NCI-H748 (cell line): ENCODE results near the gene GLT8D2.

ENCODE experiments used
- DNase-seq: peaks from one replicate; lab custom pipeline; 2025; ENCODE audit not compliant: unreplicated experiment; lab: John Stamatoyannopoulos, UW

Gene GLT8D2

GRCh38 chr12:104003596-104003995, 46.4 kb downstream of the GLT8D2 start:
- no peak for DNase-seq

- no peak for DNase-seq
These were observed 47.3 kb downstream of the GLT8D2 start for GRCh38 chr12:104002686-104003085.

GRCh38 chr12:104000807-104001434, 49.1 kb downstream of the GLT8D2 start:
- DNase-seq, result no peak

- DNase-seq, result no peak
These were observed 51.0 kb downstream of the GLT8D2 start for GRCh38 chr12:103998976-103999375.

GRCh38 chr12:103997286-103997900, 52.6 kb downstream of the GLT8D2 start:
- DNase-seq, result no peak

GRCh38 chr12:103996595-103996994, 53.4 kb downstream of the GLT8D2 start:
- DNase-seq, result no peak

- no peak for DNase-seq
These were observed 55.8 kb downstream of the GLT8D2 start for GRCh38 chr12:103994235-103994634.

GRCh38 chr12:103986829-103987228, 63.2 kb downstream of the GLT8D2 start:
- DNase-seq, result peak; percentile 9

GRCh38 chr12:103978384-103978982, 71.5 kb downstream of the GLT8D2 start:
- DNase-seq, result no peak

GRCh38 chr12:103975368-103975767, 74.6 kb downstream of the GLT8D2 start:
- DNase-seq, result no peak

GRCh38 chr12:103973909-103974308, 76.1 kb downstream of the GLT8D2 start:
- no peak for DNase-seq

- no peak for DNase-seq
These were observed 80.6 kb downstream of the GLT8D2 start for GRCh38 chr12:103969391-103969790.

GRCh38 chr12:103966736-103967135, 83.3 kb downstream of the GLT8D2 start:
- DNase-seq, result no peak

GRCh38 chr12:103965590-103966504, 84.1 kb downstream of the GLT8D2 start, which contains the start of gene TDG:
Gene TDG, plus strand, starts transcription at chr12:103965872. Its CDS starts 166 bp downstream, at chr12:103966038.
- DNase-seq, result peak; percentile 99

- DNase-seq, result no peak
These were observed 84.8 kb downstream of the GLT8D2 start for GRCh38 chr12:103965255-103965589.

- no peak for DNase-seq
These were observed 85.2 kb downstream of the GLT8D2 start for GRCh38 chr12:103964805-103965204.

GRCh38 chr12:103962493-103962892, 87.5 kb downstream of the GLT8D2 start:
- DNase-seq, result peak; percentile 22

GRCh38 chr12:103960616-103961227, 89.3 kb downstream of the GLT8D2 start:
- peak; percentile 6 for DNase-seq

- DNase-seq, result no peak
These were observed 91.4 kb downstream of the GLT8D2 start for GRCh38 chr12:103958621-103959020.

GRCh38 chr12:103957865-103958388, 92.1 kb downstream of the GLT8D2 start:
- DNase-seq, result no peak
